Panc1 (cell line): ENCODE measurements around the gene RCOR1. TPM values are rescaled to one million over a fixed set of nuclear protein-coding genes. Genes with fewer than 3 reads are reported as not detected.

Source experiments
- ATAC-seq: fragments of 200-7000 bp; cut with Tn5 transposase; 2 replicates; pipeline ENCODE4 v1.9.1; 2020; ENCODE audit warnings: mild to moderate bottlenecking, moderate library complexity
- BruUV-seq: library from RNA; stranded (reverse); fragments of 400-500 nt; replicated peaks from 2 replicates; lab custom pipeline; 2021; lab: Mats Ljungman, UMichigan
- CTCF ChIA-PET: fragments of 300-600 bp; sonication (Branson Sonifier 250); formaldehyde crosslinking; loops from one replicate; lab custom pipeline; 2022; ENCODE audit warnings: antibody characterized with exemption; lab: Charles Lee
- POLR2A ChIA-PET: fragments of 300-600 bp; sonication (Branson Sonifier 250); formaldehyde crosslinking; loops from one replicate; lab custom pipeline; 2022; ENCODE audit warnings: antibody characterized with exemption; lab: Charles Lee
- DNase-seq: peaks from one replicate; pipeline ENCODE4 v3.0.0-alpha.2; 2010; ENCODE audit warnings: low read depth, low spot score
- H3K27ac ChIP-seq: 2 replicates; pipeline ENCODE4 v1.5.1; 2011; ENCODE audit warnings: mild to moderate bottlenecking, low read length, inconsistent platforms
- H3K27me3 ChIP-seq: fragments of 200-500 bp; sonication (Bioruptor generic); 2 replicates; pipeline ENCODE4 v1.6.0; 2014; ENCODE audit warnings: low read length, inconsistent platforms; ENCODE audit not compliant: control insufficient read depth, insufficient read depth
- H3K36me3 ChIP-seq: fragments of 200-500 bp; sonication (Bioruptor generic); 2 replicates; pipeline ENCODE4 v1.5.1; 2014; ENCODE audit warnings: inconsistent platforms, mild to moderate bottlenecking, low read length, moderate library complexity; ENCODE audit not compliant: control insufficient read depth, insufficient read depth
- H3K4me1 ChIP-seq: 2 replicates; pipeline ENCODE4 v1.5.1; 2011; ENCODE audit warnings: inconsistent platforms, mild to moderate bottlenecking, low read length, moderate library complexity; ENCODE audit not compliant: control insufficient read depth, insufficient read depth
- H3K4me3 ChIP-seq, 2 experiments: 2 replicates each; pipeline ENCODE4 v1.5.1; 2011 to 2012; ENCODE audit warnings: low read depth in 2 of 2, low read length in 2 of 2, mild to moderate bottlenecking in 2 of 2, inconsistent platforms in 1 of 2, moderate library complexity in 1 of 2
- H3K9me3 ChIP-seq: fragments of 200-500 bp; sonication (Bioruptor generic); 2 replicates; pipeline ENCODE4 v1.5.1; 2014; ENCODE audit warnings: low read depth, mild to moderate bottlenecking, inconsistent platforms, low read length, moderate library complexity; ENCODE audit not compliant: control insufficient read depth, insufficient read depth
- CTCF ChIP-seq: fragments of 450-650 bp; IDR thresholded peaks from 2 replicates; pipeline ENCODE4 v1.5.1; 2017; ENCODE audit warnings: mild to moderate bottlenecking
- POLR2AphosphoS5 ChIP-seq: IDR thresholded peaks from 2 replicates; pipeline ENCODE4 v1.6.1; 2012; ENCODE audit warnings: mild to moderate bottlenecking, low read depth, low read length, moderate library complexity
- REST ChIP-seq, 2 experiments: IDR thresholded peaks; 2 replicates each; pipeline ENCODE4 v1.6.1; 2011 to 2012; ENCODE audit warnings: low read depth in 2 of 2, control low read depth in 1 of 2, low read length in 1 of 2, mild to moderate bottlenecking in 1 of 2, moderate library complexity in 1 of 2; ENCODE audit not compliant: insufficient read depth in 1 of 2
- SIN3A ChIP-seq: IDR thresholded peaks from 2 replicates; pipeline ENCODE4 v1.6.1; 2012; ENCODE audit warnings: low read depth, mild to moderate bottlenecking, low read length, moderate library complexity, borderline replicate concordance; ENCODE audit not compliant: insufficient read depth
- TCF7L2 ChIP-seq: IDR thresholded peaks from 2 replicates; pipeline ENCODE4 v1.6.1; 2011; ENCODE audit warnings: mild to moderate bottlenecking, low read depth, low read length, inconsistent platforms
- in situ Hi-C: cut with HindIII; loops from 2 replicates; pipeline ENCODE4 v1.10.0; 2016; ENCODE audit warnings: low sequenced_read_pairs, low pct_unique_long_range_greater_than_20kb
- intact Hi-C: fragments of 100-400 bp; cut with micrococcal nuclease; formaldehyde crosslinking; loops from one replicate; pipeline ENCODE4 v1.10.0; 2022; ENCODE audit not compliant: unreplicated experiment
- total RNA-seq: library from RNA; stranded (reverse); gene quantifications from one replicate; pipeline ENCODE4 v1.2.1, GENCODE V29; 2021; ENCODE audit not compliant: unreplicated experiment

Gene RCOR1
- total RNA-seq, 1 experiment from 2014 or later, result 27.1 TPM

- H3K27ac ChIP-seq, result no peak overlapping the region
- DNase-seq, result no peak
- ChIA-PET POLR2A (no interaction called here), CTCF (no interaction called here)
- H3K36me3 ChIP-seq, result no peaks in the 10 kb centered on the region
- no peak for ATAC-seq
- no peaks in the 10 kb centered on the region for H3K27me3 ChIP-seq
- in situ Hi-C loops (no loop called here), intact Hi-C loops (no loop called here)
- H3K4me1 ChIP-seq, result no peaks in the 10 kb centered on the region
- TF ChIP-seq TCF7L2, result no peak
- no peak for TF ChIP-seq REST (IDR thresholded peaks at IDR 0.05; ENCODE audit: insufficient read depth in 1 of 2, low read depth in 2 of 2, low read length in 1 of 2)
- TF ChIP-seq CTCF, result no peak
- no peak for TF ChIP-seq POLR2AphosphoS5
- TF ChIP-seq SIN3A, result no peak
- H3K9me3 ChIP-seq, result no peaks in the 10 kb centered on the region
- no peak overlapping the region for H3K4me3 ChIP-seq
- BruUV-seq, result no TSS peak
Measured at GRCh38 chr14:102565959-102566358, 26.5 kb upstream of the RCOR1 start.

GRCh38 chr14:102568115-102568614, 24.3 kb upstream of the RCOR1 start:
- CTCF ChIA-PET, result no interaction called here
- in situ Hi-C loops (no loop called here), intact Hi-C loops (no loop called here)
- Histone ChIP-seq H3K27me3 (no peaks in the 10 kb centered on the region), H3K36me3 (no peaks in the 10 kb centered on the region), H3K4me1 (no peaks in the 10 kb centered on the region), H3K27ac (no peak overlapping the region), H3K4me3 (no peak overlapping the region), H3K9me3 (no peaks in the 10 kb centered on the region)
- DNase-seq, result no peak
- BruUV-seq, result no TSS peak
- POLR2A ChIA-PET, result no interaction called here
- no peak for TF ChIP-seq SIN3A
- no peak for TF ChIP-seq REST (IDR thresholded peaks at IDR 0.05; ENCODE audit: insufficient read depth in 1 of 2, low read depth in 2 of 2, low read length in 1 of 2)
- no peak for TF ChIP-seq CTCF
- no peak for TF ChIP-seq TCF7L2
- TF ChIP-seq POLR2AphosphoS5, result no peak
- ATAC-seq, result no peak
